Mucosa of descending colon (tissue), 3 donors: ENCODE measurements around the gene CPNE5. TPM values are rescaled to one million over a fixed set of nuclear protein-coding genes. Genes with fewer than 3 reads are reported as not detected.

Experiments used
- ATAC-seq: fragments of 200-7000 bp; cut with Tn5 transposase; one replicate; pipeline ENCODE4 v1.9.1; 2020; ENCODE audit warnings: mild to moderate bottlenecking, moderate library complexity
- DNase-seq, 3 donors: peaks; one replicate each; pipeline ENCODE4 v3.0.0-alpha.2; 2020
- H3K36me3 ChIP-seq: fragments of 200-600 bp; one replicate; pipeline ENCODE4 v1.8.0; 2021; ENCODE audit warnings: low read depth, mild to moderate bottlenecking
- H3K4me1 ChIP-seq: fragments of 200-600 bp; one replicate; pipeline ENCODE4 v1.8.0; 2021; ENCODE audit warnings: low read depth, mild to moderate bottlenecking
- H3K4me3 ChIP-seq: fragments of 200-600 bp; one replicate; pipeline ENCODE4 v1.8.0; 2021; ENCODE audit warnings: mild to moderate bottlenecking
- H3K9me3 ChIP-seq: fragments of 200-600 bp; one replicate; pipeline ENCODE4 v1.8.0; 2021; ENCODE audit warnings: mild to moderate bottlenecking
- intact Hi-C, 2 donors: fragments of 100-400 bp; cut with DNase I in 1 of 2; cut with micrococcal nuclease in 1 of 2; formaldehyde crosslinking; loops; one replicate each; pipeline versions ENCODE4 v1.11.0 to v1.11.1; 2022; cut with DNase I, micrococcal nuclease
- total RNA-seq, 3 donors: library from RNA; stranded (reverse); fragmentation: NEBNext Ultra II Directional in 2 of 3; extraction: Animal tissue kit (Norgen Biotek cat#: 25700) in 2 of 3; gene quantifications; one replicate each; pipeline versions ENCODE4 v1.2.1 to v1.2.4, GENCODE V29; 2021 to 2023
- TF ChIP-seq, protein P1 (sequence below): fragments of 200-600 bp; IDR thresholded peaks from one replicate; pipeline ENCODE4 v1.8.0; 2022; ENCODE audit warnings: antibody characterized with exemption, mild to moderate bottlenecking
- donor health status: DM: no; HTN: no; CAD: no; lungs with moderate emphysema.
- donor health status: DM: no; HTN: no; CAD: no.
- donor health status: DM: no; HTN: yes; CAD: no.

Gene CPNE5
- total RNA-seq, 3 donors from 2014 or later: 4.7 to 15.2 (median 6.1) TPM

- no peaks in the 10 kb centered on the region for H3K9me3 ChIP-seq
- H3K4me1 ChIP-seq: peaks cover 54% of the 10 kb centered on the region
- intact Hi-C loops: loop anchor here in 1 of 2 donors (5.0 kb wide), 1 partner anchor 138 kb away; no protein-coding TSS in a partner anchor
- no peak overlapping the region for H3K4me3 ChIP-seq
- TF ChIP-seq, protein P1, sequence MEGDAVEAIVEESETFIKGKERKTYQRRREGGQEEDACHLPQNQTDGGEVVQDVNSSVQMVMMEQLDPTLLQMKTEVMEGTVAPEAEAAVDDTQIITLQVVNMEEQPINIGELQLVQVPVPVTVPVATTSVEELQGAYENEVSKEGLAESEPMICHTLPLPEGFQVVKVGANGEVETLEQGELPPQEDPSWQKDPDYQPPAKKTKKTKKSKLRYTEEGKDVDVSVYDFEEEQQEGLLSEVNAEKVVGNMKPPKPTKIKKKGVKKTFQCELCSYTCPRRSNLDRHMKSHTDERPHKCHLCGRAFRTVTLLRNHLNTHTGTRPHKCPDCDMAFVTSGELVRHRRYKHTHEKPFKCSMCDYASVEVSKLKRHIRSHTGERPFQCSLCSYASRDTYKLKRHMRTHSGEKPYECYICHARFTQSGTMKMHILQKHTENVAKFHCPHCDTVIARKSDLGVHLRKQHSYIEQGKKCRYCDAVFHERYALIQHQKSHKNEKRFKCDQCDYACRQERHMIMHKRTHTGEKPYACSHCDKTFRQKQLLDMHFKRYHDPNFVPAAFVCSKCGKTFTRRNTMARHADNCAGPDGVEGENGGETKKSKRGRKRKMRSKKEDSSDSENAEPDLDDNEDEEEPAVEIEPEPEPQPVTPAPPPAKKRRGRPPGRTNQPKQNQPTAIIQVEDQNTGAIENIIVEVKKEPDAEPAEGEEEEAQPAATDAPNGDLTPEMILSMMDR: no peak
- ATAC-seq: no peak
- H3K36me3 ChIP-seq: no peaks in the 10 kb centered on the region
- no peak for DNase-seq
These were observed 84.4 kb downstream of the CPNE5 start for GRCh38 chr6:36754582-36755434.

DNA sequence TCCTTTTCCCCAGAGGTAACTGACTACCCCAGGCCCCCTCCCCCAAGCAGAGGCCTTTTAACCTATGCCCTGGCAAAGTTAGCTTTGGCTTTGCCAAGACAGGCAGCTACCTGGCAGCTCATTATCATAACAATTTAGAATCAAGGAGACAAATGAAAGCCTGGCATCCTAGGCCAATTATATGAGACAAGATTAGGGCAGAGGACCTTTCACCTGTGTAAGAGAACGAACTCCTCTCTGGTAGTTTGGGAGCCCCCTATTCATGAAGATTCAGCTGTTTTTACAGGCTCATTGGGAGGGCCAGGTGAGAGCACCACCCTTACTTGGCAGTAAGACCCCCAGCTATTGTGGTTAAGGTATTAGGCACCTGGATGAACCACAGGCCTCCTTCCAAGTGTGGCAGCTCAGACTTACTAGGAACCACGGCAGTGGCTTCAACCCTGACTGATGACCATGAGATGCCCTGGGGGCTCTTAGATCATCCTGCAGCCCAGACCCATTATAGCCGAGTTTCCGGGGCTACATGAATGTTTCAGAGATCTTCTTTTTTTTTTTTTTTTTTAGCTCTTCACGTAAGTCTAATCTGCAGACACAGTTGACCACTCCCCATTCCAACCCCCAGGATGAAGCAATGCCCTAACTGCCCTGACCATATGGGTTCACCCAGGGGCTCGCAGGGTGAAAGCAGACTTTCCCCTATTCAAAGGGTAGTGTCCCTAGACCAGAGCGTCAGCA, 85.4 kb downstream of the CPNE5 start:
- peaks cover 52% of the 10 kb centered on the region for H3K4me1 ChIP-seq
- TF ChIP-seq, protein P1: no peak
- H3K4me3 ChIP-seq: no peak overlapping the region
- ATAC-seq: no peak
- intact Hi-C loops: no loop called here
- no peak for DNase-seq
- peaks cover under 1% of the 10 kb centered on the region for H3K9me3 ChIP-seq
- no peaks in the 10 kb centered on the region for H3K36me3 ChIP-seq

GRCh38 chr6:36752886-36753506, 86.2 kb downstream of the CPNE5 start:
- H3K4me3 ChIP-seq: no peak overlapping the region
- ATAC-seq: peak; percentile 77
- peaks cover 48% of the 10 kb centered on the region for H3K4me1 ChIP-seq
- no peaks in the 10 kb centered on the region for H3K36me3 ChIP-seq
- peak in 2 of 3 donors; percentile 60 to 61 for DNase-seq
- intact Hi-C loops: no loop called here
- H3K9me3 ChIP-seq: peaks cover 6% of the 10 kb centered on the region
- TF ChIP-seq, protein P1: no peak

DNA sequence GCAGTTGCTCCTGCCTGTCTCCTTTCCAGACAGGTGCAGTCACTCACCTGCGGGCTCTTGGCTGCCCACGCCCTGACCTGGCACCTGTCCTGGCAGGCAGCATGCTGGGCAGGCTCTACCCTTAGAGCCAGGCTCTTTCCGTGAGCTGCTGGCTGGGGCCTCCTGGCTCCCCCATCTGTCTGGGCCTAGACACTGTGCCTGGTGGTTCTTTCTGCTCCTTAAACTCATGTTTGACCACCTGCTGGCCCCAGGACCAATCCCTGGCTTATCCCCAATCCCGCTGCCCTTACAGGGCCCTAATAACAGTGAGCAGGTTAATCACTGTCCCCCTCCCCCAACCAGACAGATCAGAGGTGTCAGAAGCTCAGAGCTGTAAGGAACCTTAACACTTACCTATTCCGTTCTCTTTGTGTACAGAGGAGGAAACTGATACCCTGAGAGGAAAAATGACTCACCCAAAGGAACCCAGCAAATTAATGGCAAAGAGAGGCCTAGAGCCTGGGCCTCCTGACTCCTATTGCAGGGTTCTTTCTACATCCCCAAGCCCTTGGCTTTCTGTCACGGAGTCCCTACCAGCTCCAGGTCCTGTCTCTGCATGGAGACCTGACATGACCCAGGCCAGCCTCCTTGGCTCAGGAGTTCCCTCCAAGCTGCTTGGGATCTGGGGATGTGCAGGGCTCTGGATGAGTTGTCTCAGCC, 86.9 kb downstream of the CPNE5 start:
- H3K36me3 ChIP-seq: no peaks in the 10 kb centered on the region
- intact Hi-C loops: no loop called here
- TF ChIP-seq, protein P1: no peak
- no peak overlapping the region for H3K4me3 ChIP-seq
- H3K9me3 ChIP-seq: peaks cover 6% of the 10 kb centered on the region
- peak; percentile 78 to 83 (median 81) for DNase-seq
- peak; percentile 64 for ATAC-seq
- peaks cover 45% of the 10 kb centered on the region for H3K4me1 ChIP-seq

GRCh38 chr6:36751833-36752186, 87.4 kb downstream of the CPNE5 start:
- H3K4me3 ChIP-seq: no peak overlapping the region

More at GRCh38 chr6:36751833-36752186, 87.4 kb downstream of the CPNE5 start:
- DNase-seq: no peak
- Histone ChIP-seq H3K9me3 (peaks cover 6% of the 10 kb centered on the region), H3K36me3 (no peaks in the 10 kb centered on the region), H3K4me1 (peaks cover 44% of the 10 kb centered on the region)
- intact Hi-C loops: no loop called here
- no peak for ATAC-seq
- TF ChIP-seq, protein P1: no peak
